NT2/D1 (cell line): ENCODE results near the gene CDA.

Experiments used
- SUZ12 ChIP-seq: IDR thresholded peaks from 2 replicates; pipeline ENCODE4 v1.6.1; 2011; ENCODE audit not compliant: insufficient read length, insufficient read depth; ENCODE audit errors: extremely low read depth
- YY1 ChIP-seq: IDR thresholded peaks from 2 replicates; pipeline ENCODE4 v1.6.1; 2011; ENCODE audit not compliant: insufficient read length, insufficient read depth

DNA sequence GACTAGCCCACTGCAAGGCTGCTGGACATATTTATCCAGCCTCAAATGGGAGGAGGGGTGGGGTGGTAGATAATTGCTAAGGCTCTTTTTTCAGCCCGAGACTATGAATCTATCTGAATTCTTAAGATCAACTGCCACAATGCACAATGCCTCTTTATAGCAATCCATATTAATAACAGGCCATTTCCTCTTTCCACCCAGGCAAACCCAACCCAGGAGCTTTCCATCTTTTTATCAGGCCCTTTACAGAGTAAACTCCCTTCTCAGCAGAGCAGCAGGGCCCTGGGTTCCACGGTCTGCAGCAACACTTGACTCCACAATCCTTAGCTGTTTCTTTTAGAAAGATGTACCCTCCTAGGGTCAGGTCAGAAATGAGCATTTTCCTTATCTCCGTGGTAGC, 71.5 kb downstream of the CDA start:
- TF ChIP-seq YY1 (no peak), SUZ12 (no peak)
